Central memory CD4-positive, alpha-beta T cell (primary cell): ENCODE measurements around the gene ATP5F1D.
A peak's percentile ranks its signal among the peaks of the same experiment; 100 is the strongest.

Source experiments
- DNase-seq: peaks from one replicate; pipeline ENCODE4 v3.0.0; 2022

ATP5F1D gene

GRCh38 chr19:1270854-1271527 lies 29.4 kb downstream of the ATP5F1D start:
- no peak for DNase-seq

- DNase-seq = no peak
These were observed 30.2 kb downstream of the ATP5F1D start for GRCh38 chr19:1271528-1272422.

GRCh38 chr19:1272423-1273262 lies 31.1 kb downstream of the ATP5F1D start:
- no peak for DNase-seq

GRCh38 chr19:1273263-1274041 lies 31.9 kb downstream of the ATP5F1D start:
- no peak for DNase-seq

- no peak for DNase-seq
These were observed 32.7 kb downstream of the ATP5F1D start for GRCh38 chr19:1274081-1274851.

- no peak for DNase-seq
These were observed 33.3 kb downstream of the ATP5F1D start for GRCh38 chr19:1274852-1275259.

- peak; percentile 97 for DNase-seq
These were observed 33.9 kb downstream of the ATP5F1D start, which contains the start of gene FAM174C for GRCh38 chr19:1275260-1275975. TSS of gene FAM174C (plus strand) at chr19:1275530. CDS start at chr19:1275550, 20 bp downstream.

GRCh38 chr19:1275976-1276627 lies 34.6 kb downstream of the ATP5F1D start:
- DNase-seq = no peak

- DNase-seq = peak; percentile 48
These were observed 35.1 kb downstream of the ATP5F1D start for GRCh38 chr19:1276628-1277022.

- DNase-seq = no peak
These were observed 35.5 kb downstream of the ATP5F1D start for GRCh38 chr19:1277061-1277460.

- DNase-seq = no peak
These were observed 36.5 kb downstream of the ATP5F1D start for GRCh38 chr19:1278074-1278473.

GRCh38 chr19:1278713-1279660 lies 37.4 kb downstream of the ATP5F1D start:
- no peak for DNase-seq

GRCh38 chr19:1279782-1280341 lies 38.3 kb downstream of the ATP5F1D start:
- peak; percentile 68 for DNase-seq

- DNase-seq = no peak
These were observed 39.4 kb downstream of the ATP5F1D start for GRCh38 chr19:1280636-1281568.

GRCh38 chr19:1281569-1282287 lies 40.2 kb downstream of the ATP5F1D start:
- DNase-seq = no peak

GRCh38 chr19:1282588-1283206 lies 41.1 kb downstream of the ATP5F1D start:
- no peak for DNase-seq
